Endothelial cell of umbilical vein (primary cell): ENCODE results near the gene TMEM164. TPM values are rescaled to one million over a fixed set of nuclear protein-coding genes. Genes with fewer than 3 reads are reported as not detected.

ENCODE experiments used
- BruUV-seq: library from RNA; stranded (reverse); fragments of 400-500 nt; replicated peaks from 2 replicates; lab custom pipeline; 2021; lab: Mats Ljungman, UMichigan
- CTCF ChIA-PET: fragments of 300-600, 350-600 bp; sonication (Branson Sonifier 250); formaldehyde crosslinking; loops from one replicate; lab custom pipeline; 2021; ENCODE audit warnings: antibody characterized with exemption, inconsistent platforms; lab: Charles Lee
- POLR2A ChIA-PET: fragments of 300-600, 350-600 bp; sonication (Branson Sonifier 250); formaldehyde crosslinking; loops from one replicate; lab custom pipeline; 2021; ENCODE audit warnings: antibody characterized with exemption, inconsistent platforms; lab: Charles Lee
- DNase-seq: peaks from one replicate; pipeline ENCODE4 v3.0.0-alpha.2; 2011; ENCODE audit warnings: low read depth, low spot score
- FAIRE-seq: peaks from 2 replicates; lab custom pipeline; 2011; peaks lifted over from hg19 to GRCh38; lab: Jason Lieb, UNC
- H2AFZ ChIP-seq: 2 replicates; pipeline ENCODE4 v1.6.0; 2012; ENCODE audit warnings: low read depth, low read length, control low read depth, inconsistent platforms
- H3K27ac ChIP-seq: 2 replicates; pipeline ENCODE4 v1.5.1; 2011; ENCODE audit warnings: low read depth, mild to moderate bottlenecking, control low read depth, low read length, moderate library complexity; ENCODE audit not compliant: insufficient read depth
- H3K27me3 ChIP-seq, 2 experiments: 2 replicates each; pipeline versions ENCODE4 v1.6.0 to v1.6.1; 2011; ENCODE audit warnings: low read length in 2 of 2, mixed read lengths in 1 of 2; ENCODE audit not compliant: control insufficient read depth in 2 of 2, insufficient read depth in 2 of 2
- H3K36me3 ChIP-seq, 2 experiments: 2 replicates in 1 of 2; 3 replicates in 1 of 2; pipeline ENCODE4 v1.5.1; 2011; ENCODE audit warnings: low read length in 2 of 2, mild to moderate bottlenecking in 1 of 2, moderate library complexity in 1 of 2; ENCODE audit not compliant: control insufficient read depth in 2 of 2, insufficient read depth in 2 of 2; ENCODE audit errors: extremely low read depth in 1 of 2
- H3K4me1 ChIP-seq: 3 replicates; pipeline ENCODE4 v1.5.1; 2011; ENCODE audit warnings: mild to moderate bottlenecking, low read length; ENCODE audit not compliant: control insufficient read depth, insufficient read depth; ENCODE audit errors: extremely low read depth
- H3K4me2 ChIP-seq: 2 replicates; pipeline ENCODE4 v1.6.1; 2011; ENCODE audit warnings: low read length, control low read depth, mixed read lengths; ENCODE audit not compliant: insufficient read depth
- H3K4me3 ChIP-seq, 3 experiments: fragments of 200-600 bp in 1 of 3; sonication (generic), shearing (Covaris generic) in 1 of 3; replicated peaks in 1 of 3; 2 replicates each; pipeline ENCODE4 v1.5.1; 2011 to 2016; ENCODE audit warnings: control low read depth in 3 of 3, low read length in 3 of 3, mild to moderate bottlenecking in 2 of 3, inconsistent platforms in 1 of 3, low read depth in 1 of 3, moderate library complexity in 1 of 3; ENCODE audit not compliant: insufficient read depth in 1 of 3
- H3K79me2 ChIP-seq: 2 replicates; pipeline ENCODE4 v1.6.0; 2012; ENCODE audit warnings: low read length, inconsistent platforms; ENCODE audit not compliant: control insufficient read depth, insufficient read depth
- H3K9ac ChIP-seq: replicated peaks from 2 replicates; pipeline ENCODE3; 2011; ENCODE audit warnings: low read length, control low read depth; ENCODE audit not compliant: insufficient read depth; ENCODE audit errors: extremely low read depth
- H3K9me1 ChIP-seq: replicated peaks from 3 replicates; pipeline ENCODE4 v1.6.0; 2011; ENCODE audit warnings: mild to moderate bottlenecking, low read length; ENCODE audit not compliant: control insufficient read depth, insufficient read depth; ENCODE audit errors: extremely low read depth
- H3K9me3 ChIP-seq: replicated peaks from 2 replicates; pipeline ENCODE4 v1.5.1; 2012; ENCODE audit warnings: low read length, inconsistent platforms; ENCODE audit not compliant: control insufficient read depth, insufficient read depth
- H4K20me1 ChIP-seq: replicated peaks from 2 replicates; pipeline ENCODE3; 2011; ENCODE audit warnings: mild to moderate bottlenecking, low read length; ENCODE audit not compliant: control insufficient read depth, insufficient read depth; ENCODE audit errors: extremely low read depth
- EZH2 ChIP-seq: IDR thresholded peaks from 2 replicates; pipeline ENCODE4 v1.6.1; 2012; ENCODE audit warnings: borderline replicate concordance, low read depth, mild to moderate bottlenecking, moderate library complexity, low read length, inconsistent platforms; ENCODE audit not compliant: severe bottlenecking
- FOS ChIP-seq: IDR thresholded peaks from 2 replicates; pipeline ENCODE4 v1.6.1; 2011; ENCODE audit warnings: mild to moderate bottlenecking, low read length, moderate library complexity, borderline replicate concordance; ENCODE audit not compliant: insufficient read depth
- GATA2 ChIP-seq: IDR thresholded peaks from 2 replicates; pipeline ENCODE4 v1.7.0; 2011; ENCODE audit warnings: low read depth, mild to moderate bottlenecking, moderate library complexity, mixed read lengths, low read length; ENCODE audit not compliant: insufficient read length, insufficient read depth
- JUN ChIP-seq: IDR thresholded peaks from 2 replicates; pipeline ENCODE4 v1.6.1; 2011; ENCODE audit warnings: borderline replicate concordance, low read depth; ENCODE audit not compliant: insufficient read length, insufficient read depth
- MAX ChIP-seq: IDR thresholded peaks from 2 replicates; pipeline ENCODE4 v1.6.1; 2011; ENCODE audit not compliant: insufficient read depth, insufficient read length
- MYC ChIP-seq: IDR thresholded peaks from one replicate; pipeline ENCODE4 v1.6.1; 2011; ENCODE audit warnings: mild to moderate bottlenecking, low read depth, low read length
- POLR2A ChIP-seq: IDR thresholded peaks from 2 replicates; pipeline ENCODE4 v1.6.1; 2012; ENCODE audit warnings: low read depth, mild to moderate bottlenecking, control low read depth, low read length
- POLR2AphosphoS5 ChIP-seq: IDR thresholded peaks from 2 replicates; pipeline ENCODE4 v1.6.1; 2012; ENCODE audit warnings: low read depth, mild to moderate bottlenecking, control low read depth, low read length, moderate library complexity; ENCODE audit not compliant: insufficient read depth
- dilution Hi-C: fragments of 300-500 bp; cut with MboI; formaldehyde crosslinking; loops from one replicate; pipeline ENCODE4 v1.15.0; 2019; ENCODE audit warnings: low sequenced_read_pairs; ENCODE audit not compliant: extremely low pct_ligation_motif_present
- intact Hi-C: fragments of 100-400 bp; cut with micrococcal nuclease; formaldehyde crosslinking; loops from one replicate; pipeline ENCODE4 v1.10.0; 2022
- polyA plus RNA-seq, 4 experiments: library from polyadenylated mRNA; depleted of rRNA in 3 of 4; stranded (reverse) in 3 of 4; unstranded in 1 of 4; fragments of >200 nt; gene quantifications; 2 replicates each; pipeline versions ENCODE4 v1.2.1 to v1.2.3, GENCODE V29; 2011 to 2012; ENCODE audit warnings: missing spikeins in 1 of 4
- total RNA-seq: library from RNA; stranded (reverse); gene quantifications from 2 replicates; pipeline ENCODE4 v1.2.3, GENCODE V29; 2021
- TF ChIP-seq, protein P1 (sequence below), 2 donors: IDR thresholded peaks; 1 replicate in 1 of 2; 2 replicates in 1 of 2; pipeline ENCODE4 v1.5.1; 2011; ENCODE audit warnings: low read length in 2 of 2, mild to moderate bottlenecking in 2 of 2, moderate library complexity in 2 of 2, control low read depth in 1 of 2, inconsistent platforms in 1 of 2, low read depth in 1 of 2; ENCODE audit not compliant: insufficient read depth in 1 of 2; ENCODE audit errors: extremely low read depth in 1 of 2

Gene TMEM164
- total and polyA plus RNA-seq, 2 donors (not counting 3 experiments of a cell fraction or from before 2014, with no cell fraction given): 12.8 to 22.2 TPM

DNA sequence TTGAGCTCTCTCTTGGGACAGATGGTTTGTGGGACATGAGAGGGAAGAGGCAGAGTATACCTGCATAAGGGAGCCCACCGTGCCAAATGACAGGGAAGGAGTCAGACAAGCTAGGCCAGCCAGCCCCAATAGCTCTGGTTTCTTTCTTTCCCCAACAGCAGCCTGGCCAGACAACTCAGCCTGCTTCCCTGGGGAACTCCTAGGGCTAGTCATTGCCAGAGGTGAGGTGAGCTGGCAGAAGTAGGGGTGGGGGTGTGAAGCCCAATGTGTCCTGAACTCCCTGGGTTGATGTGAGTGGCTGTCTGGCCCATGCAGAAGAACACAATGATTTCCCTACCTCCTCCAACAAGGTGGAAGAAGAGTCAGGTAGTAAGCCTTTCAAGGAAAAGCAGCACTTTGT, 179.4 kb downstream of the TMEM164 start:
- no peaks in the 10 kb centered on the region for H3K36me3 ChIP-seq
- no peaks in the 10 kb centered on the region for H4K20me1 ChIP-seq
- H3K79me2 ChIP-seq: no peaks in the 10 kb centered on the region
- no peak overlapping the region for H3K4me3 ChIP-seq
- H3K27ac ChIP-seq: no peak overlapping the region
- CTCF ChIA-PET: no interaction called here
- no peaks in the 10 kb centered on the region for H3K9me1 ChIP-seq
- no peak overlapping the region for H3K9ac ChIP-seq
- TF ChIP-seq MYC: no peak
- no peak for TF ChIP-seq GATA2
- TF ChIP-seq EZH2: no peak
- no peak for TF ChIP-seq POLR2AphosphoS5
- no peak for TF ChIP-seq POLR2A
- no peak for TF ChIP-seq MAX
- TF ChIP-seq FOS: no peak
- TF ChIP-seq, protein P1, sequence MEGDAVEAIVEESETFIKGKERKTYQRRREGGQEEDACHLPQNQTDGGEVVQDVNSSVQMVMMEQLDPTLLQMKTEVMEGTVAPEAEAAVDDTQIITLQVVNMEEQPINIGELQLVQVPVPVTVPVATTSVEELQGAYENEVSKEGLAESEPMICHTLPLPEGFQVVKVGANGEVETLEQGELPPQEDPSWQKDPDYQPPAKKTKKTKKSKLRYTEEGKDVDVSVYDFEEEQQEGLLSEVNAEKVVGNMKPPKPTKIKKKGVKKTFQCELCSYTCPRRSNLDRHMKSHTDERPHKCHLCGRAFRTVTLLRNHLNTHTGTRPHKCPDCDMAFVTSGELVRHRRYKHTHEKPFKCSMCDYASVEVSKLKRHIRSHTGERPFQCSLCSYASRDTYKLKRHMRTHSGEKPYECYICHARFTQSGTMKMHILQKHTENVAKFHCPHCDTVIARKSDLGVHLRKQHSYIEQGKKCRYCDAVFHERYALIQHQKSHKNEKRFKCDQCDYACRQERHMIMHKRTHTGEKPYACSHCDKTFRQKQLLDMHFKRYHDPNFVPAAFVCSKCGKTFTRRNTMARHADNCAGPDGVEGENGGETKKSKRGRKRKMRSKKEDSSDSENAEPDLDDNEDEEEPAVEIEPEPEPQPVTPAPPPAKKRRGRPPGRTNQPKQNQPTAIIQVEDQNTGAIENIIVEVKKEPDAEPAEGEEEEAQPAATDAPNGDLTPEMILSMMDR (IDR thresholded peaks at IDR 0.05; ENCODE audit: extremely low read depth in 1 of 2, insufficient read depth in 1 of 2, low read depth in 1 of 2, low read length in 2 of 2): no peak
- no peak for TF ChIP-seq JUN
- dilution Hi-C loops: no loop called here
- H3K9me3 ChIP-seq: no peaks in the 10 kb centered on the region
- no peak overlapping the region for H3K4me2 ChIP-seq
- POLR2A ChIA-PET: no interaction called here
- H2AFZ ChIP-seq: no peak overlapping the region
- H3K4me1 ChIP-seq: peaks cover 3% of the 10 kb centered on the region
- no peaks in the 10 kb centered on the region for H3K27me3 ChIP-seq
- intact Hi-C loops: no loop called here
- no peak for DNase-seq
- FAIRE-seq: no peak
- no TSS peak for BruUV-seq
